Limb (tissue), 2 donors: ENCODE measurements around the gene MMADHC.

Source experiments
- DNase-seq, 2 donors: peaks; one replicate each; pipeline ENCODE4 v3.0.0-alpha.2; 2016; ENCODE audit errors: extremely low spot score in 2 of 2

The MMADHC gene

DNA sequence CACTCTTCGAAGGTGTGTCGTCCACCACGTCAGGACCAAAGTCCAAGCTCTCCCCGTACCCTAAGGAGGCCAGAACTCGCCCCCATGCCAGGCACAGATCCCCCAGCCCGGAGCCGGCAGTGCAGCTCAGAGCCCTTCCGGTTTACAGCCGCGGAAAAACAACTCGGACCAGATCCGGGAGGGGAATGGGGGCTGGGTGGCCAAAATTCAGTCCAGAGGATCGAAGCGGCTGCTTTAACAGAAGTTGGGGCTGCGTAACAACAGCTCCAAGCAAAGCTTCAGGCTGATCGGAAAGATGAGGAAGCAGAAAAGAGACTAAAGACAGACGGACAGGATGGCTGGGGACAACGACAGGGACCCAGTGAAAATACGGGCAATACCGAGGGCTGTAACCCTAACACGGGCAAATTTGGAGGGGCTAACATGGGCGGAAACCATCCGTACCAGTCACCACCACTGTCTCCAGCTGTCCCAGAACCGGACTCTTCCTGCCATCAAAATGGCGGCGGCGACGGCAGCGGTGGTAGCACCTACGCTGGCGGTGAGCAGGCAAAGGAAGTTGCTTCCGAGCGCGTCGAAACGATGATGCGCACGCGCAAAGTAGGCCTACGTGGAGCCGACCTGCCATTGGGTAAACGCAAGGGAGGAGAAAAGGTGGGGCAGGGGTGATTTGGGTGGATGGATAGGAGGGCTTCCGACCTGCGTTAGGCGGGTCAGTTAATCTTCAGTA, at the start of gene MMADHC:
Gene MMADHC (minus strand): TSS at position 556 of the 730 bp plus-strand sequence. CDS start 678 bp downstream, outside the sequence.
- DNase-seq = peak; percentile 93 to 95

DNA sequence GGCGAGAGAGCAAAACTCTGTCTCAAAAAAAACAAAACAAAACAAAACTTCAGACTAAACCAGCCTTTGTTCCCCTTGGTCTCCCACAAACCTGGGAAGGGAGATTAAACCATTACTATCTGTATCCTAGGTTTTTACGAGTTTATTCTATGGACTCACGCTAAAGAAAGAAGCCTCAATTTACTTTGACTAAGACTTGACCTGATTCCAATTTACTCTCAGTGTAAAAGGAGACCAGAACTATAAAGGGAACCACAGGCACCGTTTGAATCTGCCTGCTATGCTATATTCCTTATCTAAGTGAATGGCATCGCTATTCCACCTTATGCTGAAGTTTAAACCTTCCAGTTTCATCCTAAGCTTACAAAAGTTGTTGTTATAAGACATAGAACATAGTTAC, 46.5 kb upstream of the MMADHC start:
- no peak for DNase-seq

GRCh38 chr2:149630445-149630844, 42.9 kb upstream of the MMADHC start:
- no peak for DNase-seq

DNA sequence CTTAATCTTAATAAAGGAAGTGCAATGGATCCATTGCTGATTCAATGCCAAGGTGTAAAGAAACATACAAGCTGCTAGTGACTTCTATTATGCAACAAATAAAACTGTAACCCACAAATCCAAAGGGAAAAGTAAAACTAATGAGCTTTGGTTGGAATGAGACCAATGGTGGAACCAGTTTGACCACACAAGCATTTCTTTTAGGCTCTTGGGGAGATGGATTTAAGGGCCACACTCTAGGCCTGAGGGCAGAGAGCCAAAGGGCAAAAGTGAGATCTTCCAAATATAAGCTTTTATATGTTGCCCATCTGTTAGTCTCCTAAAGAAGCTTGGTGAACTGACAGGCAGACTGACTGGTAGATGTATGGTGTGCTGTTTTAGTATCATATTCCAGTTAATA, 41.5 kb upstream of the MMADHC start:
- no peak for DNase-seq

GRCh38 chr2:149627111-149627801, 39.7 kb upstream of the MMADHC start:
- DNase-seq = no peak

DNA sequence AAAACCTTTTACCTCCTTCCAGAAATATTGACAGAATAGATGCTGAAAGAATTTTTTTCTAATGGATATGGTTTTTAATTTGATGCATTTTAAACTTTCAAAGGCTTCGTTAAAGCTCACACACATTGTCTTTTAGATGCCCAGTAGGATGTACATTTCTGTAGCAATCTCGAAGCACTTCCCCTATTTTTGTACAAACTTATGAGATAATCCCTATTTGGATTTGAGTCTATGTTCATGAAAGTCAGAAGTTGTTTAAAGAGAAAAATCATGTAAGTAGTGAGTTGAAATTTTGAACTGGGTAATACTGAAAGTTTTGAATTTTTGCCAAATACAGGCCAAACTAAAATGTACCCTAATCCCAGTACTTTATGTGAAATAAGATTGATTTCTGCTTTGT, 38.1 kb upstream of the MMADHC start:
- DNase-seq = no peak

DNA sequence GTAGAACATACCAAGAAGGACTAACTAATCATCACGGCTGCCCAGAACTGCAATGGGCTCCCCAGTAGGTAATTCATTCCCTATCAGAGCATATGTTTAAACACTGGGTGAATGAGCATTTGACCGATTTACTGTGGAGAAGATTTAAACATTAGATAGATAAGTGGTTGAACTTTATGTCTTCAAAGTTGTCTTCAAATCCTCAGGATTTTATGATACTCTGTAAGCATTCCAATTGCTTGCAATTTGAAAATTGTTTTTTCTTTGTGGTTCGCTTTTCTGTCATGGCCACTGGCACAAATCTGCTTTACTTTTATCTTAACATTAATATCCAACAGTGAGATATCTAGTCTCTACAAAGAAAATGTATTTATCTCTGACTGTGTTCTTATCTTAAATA, 37.7 kb upstream of the MMADHC start:
- no peak for DNase-seq

DNA sequence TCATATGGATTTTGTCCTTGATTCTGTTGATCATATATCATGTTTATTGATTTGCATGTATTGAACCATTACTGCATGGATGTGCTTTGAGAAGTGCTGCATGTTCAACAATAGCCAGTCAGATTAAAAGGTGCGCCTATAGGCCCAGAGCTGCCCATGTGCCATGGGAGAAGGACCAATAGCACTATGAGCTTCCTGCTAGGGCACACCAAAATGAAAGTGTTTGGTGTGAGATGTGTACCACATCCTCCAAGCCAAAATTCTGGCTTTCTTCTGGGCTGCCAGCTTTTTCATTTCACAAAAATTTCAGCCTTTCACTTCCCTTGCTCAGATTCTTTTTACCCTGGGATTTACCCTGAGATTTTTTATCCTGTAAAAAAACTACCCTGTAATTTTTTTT, 34.8 kb upstream of the MMADHC start:
- DNase-seq = no peak

GRCh38 chr2:149617476-149617875, 29.9 kb upstream of the MMADHC start:
- no peak for DNase-seq

DNA sequence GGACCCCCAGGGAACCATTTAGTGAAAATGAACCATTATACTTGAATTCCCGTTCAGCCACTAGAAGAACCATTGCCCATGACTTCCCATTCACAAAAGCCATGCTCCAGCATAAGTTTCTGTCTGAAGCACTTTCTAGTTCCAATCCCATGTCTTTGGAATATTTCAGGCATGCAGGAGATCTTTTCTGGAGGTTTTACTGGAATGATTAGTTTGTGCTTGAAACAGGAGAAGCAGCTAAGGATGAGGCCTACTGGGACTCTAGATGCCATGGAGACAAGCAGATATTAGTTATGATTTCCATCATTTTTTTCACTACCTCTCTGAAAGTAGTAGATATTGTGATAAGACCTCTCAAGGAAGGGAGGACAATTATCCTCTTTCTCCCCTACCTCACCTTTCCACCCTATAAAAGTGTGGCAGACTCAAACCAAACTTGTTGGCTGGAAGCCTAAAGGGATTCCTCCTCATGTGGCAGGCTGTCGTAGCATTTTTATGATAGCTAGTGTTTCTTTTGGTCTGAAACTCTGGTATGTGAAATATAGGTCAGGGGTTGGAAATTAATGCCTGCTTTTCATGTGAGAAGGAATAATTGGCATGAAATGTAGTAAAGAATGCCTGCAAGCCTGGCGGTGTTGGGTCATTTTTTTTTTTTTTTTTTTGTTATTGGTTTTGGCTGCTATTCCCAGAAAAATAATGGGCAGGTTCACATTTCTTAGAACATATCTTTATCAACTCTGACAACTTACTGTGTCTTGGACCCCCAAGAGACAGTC, 29.3 kb upstream of the MMADHC start:
- no peak for DNase-seq

DNA sequence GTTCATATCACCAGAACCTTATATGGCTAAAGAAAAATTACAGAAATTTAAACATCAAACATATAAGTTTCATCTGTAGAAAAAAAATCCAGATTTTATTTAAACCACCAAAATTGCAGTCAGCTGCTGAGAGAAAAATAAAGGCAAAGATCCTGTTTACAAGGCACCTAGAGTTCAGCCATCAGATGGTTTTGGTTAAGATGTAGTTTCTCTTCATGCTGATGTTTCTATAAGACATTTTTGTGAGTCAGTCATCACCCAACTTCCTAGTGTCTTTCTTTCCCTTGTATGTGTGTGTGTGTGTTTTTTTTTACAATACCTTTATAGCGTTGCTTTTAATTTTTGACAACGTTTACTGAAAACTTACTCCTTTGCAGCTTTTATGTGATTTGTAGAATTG, 26.1 kb upstream of the MMADHC start:
- DNase-seq = no peak

DNA sequence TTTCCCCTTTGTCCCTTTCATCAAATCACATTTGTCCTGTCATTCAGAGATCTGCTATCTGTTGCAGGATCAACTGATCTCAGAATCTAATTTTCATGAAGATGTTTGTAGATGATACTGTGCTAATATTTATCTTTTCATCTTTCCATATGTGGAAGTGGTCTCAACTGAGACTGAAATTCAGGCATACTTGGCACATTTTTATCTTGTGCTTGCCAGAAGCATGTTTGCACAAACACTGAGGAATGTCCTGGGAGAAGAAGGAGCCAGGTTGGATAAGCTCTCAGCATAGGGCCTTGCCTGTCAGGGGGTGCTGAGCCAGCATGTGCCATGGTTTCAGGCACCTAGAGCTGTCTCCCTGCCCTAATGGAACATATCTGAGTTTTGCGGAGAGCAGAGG, 24.5 kb upstream of the MMADHC start:
- DNase-seq = peak in 1 of 2 donors; percentile 35

DNA sequence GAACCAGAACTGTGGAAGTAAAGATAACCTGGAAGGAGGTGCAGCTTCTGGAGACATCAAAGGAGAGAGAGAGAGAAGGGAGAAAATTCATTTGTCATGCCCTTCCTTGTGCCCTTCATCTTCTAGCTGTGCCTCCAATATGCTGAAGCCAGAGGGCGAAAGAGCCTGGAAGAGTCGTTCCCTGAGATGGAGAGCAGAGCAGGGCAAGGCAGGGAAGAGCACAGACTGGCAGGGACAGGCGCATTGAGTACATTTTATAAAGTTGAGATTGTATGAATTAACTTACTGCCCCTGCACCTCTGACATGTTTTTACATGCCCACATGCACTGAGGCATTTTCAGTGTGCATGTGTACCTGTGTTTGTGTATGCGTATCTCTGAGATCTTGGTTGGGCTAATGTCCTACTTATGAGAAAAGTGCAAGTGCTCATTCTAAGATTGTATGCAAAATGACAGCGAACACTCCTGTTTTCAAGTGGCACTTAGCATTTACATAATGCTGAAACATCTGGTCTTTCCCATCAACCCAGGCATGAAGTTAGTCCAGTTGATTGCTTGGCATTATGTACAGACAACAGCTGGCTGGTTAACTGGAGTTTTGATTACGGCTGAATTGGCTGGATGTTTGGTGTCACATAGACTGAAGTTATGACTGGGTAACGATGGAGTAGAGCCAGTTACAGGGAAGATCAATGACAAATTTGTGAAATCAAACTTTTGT, 23.7 kb upstream of the MMADHC start:
- DNase-seq = peak in 1 of 2 donors; percentile 47

DNA sequence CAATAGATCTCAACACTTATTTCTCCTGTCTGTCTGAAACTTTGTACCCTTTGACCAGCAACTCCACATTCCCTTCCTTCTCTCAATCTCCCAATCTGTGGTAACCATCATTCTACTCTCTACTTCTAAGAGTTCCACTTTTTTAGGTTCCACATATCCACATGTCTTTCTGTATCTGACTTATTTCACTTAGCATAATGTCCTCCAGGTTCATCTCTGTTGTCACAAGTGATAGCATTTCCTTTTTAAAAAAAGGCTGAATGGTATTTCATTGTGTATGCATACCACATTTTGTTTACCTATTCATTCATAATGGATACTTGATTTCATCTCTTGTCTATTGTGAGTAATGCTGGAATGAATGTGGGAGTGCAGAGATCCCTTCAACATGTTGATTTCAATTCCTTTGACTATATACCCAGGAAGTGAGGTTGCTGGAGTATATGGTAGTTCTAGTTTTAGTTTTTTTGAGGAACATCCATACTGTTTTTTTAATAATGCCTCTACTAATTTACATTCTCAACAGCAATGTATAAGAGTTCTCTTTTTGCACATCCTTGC, 18.8 kb upstream of the MMADHC start:
- DNase-seq = no peak

GRCh38 chr2:149603248-149603647, 15.7 kb upstream of the MMADHC start:
- no peak for DNase-seq

- DNase-seq = no peak
These were observed 13.7 kb upstream of the MMADHC start for GRCh38 chr2:149601141-149601796.

DNA sequence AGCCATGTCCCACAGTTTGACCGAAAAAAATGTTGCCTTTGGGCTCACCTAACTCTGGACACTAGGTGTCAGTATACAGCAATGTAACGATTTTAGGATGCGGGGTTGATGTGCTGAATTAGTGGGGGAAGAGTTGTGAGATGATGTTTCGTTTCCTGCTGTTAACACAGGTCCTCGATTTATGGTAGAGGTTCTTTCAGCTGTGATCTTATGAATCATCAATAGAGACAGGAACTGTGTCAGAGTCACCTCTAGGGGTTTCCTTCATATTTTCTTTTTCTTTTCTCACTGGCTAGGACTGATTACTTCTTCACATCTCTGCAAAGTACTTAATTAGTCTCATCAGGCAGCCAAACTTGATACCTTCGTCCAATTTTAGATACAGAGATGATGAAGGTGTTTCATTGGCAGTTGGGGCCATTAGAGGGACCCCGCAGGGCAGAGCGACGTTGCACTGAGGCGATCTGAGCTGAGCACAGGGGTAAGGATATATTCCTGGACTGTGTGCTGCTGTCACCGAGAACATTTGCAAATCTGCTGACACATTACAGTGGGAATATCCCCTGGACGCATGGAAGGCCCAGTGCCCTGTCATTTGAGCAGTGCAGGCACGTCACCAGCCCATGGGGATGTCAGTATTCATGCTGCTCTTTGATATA, 10.2 kb upstream of the MMADHC start:
- DNase-seq = peak; percentile 69 to 92

- DNase-seq = no peak
These were observed 9.6 kb upstream of the MMADHC start for GRCh38 chr2:149597050-149597667.

DNA sequence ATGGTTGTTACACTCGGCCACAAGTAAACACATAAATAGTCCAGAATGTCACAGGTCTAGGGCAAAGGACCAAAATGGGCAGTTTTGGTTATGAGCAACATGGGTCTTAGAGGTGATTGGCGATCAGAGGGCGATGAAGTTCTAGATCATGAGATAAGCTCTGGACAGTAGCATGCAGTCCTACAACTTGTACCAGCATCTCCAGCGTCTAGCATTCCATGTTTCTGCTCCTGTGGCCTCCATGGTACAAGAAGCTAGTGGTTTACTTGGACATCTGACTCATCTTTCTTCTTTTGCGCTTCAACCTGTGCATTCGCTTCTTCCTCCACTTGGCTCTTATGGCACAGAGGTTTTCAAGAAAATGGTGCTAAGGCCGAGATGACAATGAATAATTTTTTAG, 8.9 kb upstream of the MMADHC start:
- DNase-seq = no peak
